Left ventricle myocardium superior (tissue), 1 donor: ENCODE measurements around the gene DNAJC15. TPM values are rescaled to one million over a fixed set of nuclear protein-coding genes. Genes with fewer than 3 reads are reported as not detected.
"Not testable (repeated sequence)": the region's sequence is repeated elsewhere in the genome, so short reads cannot be mapped to it uniquely, and the experiment has no call there.

Experiments
- ATAC-seq: fragments of 200-7000 bp; cut with Tn5 transposase; one replicate; pipeline ENCODE4 v1.9.1; 2020; ENCODE audit warnings: mild to moderate bottlenecking, moderate library complexity
- DNase-seq: peaks from one replicate; pipeline ENCODE4 v3.0.0-alpha.2; 2020
- intact Hi-C: fragments of 100-400 bp; cut with micrococcal nuclease; formaldehyde crosslinking; loops from one replicate; pipeline ENCODE4 v1.11.0; 2022
- long read RNA-seq: library from polyadenylated mRNA; unstranded; transcript quantifications from one replicate; pipeline ENCODE4 v2.0.0, GENCODE V29; 2021
- total RNA-seq: library from RNA; stranded (reverse); fragmentation: NEBNext Ultra II Directional; extraction: Animal tissue kit (Norgen Biotek cat#: 25700); gene quantifications from one replicate; pipeline ENCODE4 v1.2.1, GENCODE V29; 2021
- donor health status: DM: no; HTN: yes; CAD: no; lungs with severe emphysema.

The DNAJC15 gene
- total RNA-seq = 26.6 TPM
- long read RNA-seq, full-length matches to known transcripts = 102 of 112 reads
- long read RNA-seq, partial matches to known transcripts = 3 of 112 reads
- long read RNA-seq, other reads (novel, unspliced or antisense) = 7 of 112 reads

- DNase-seq (peak; percentile 93), ATAC-seq (peak; percentile 96)
- intact Hi-C loops = no loop called here
Measured at GRCh38 chr13:43023289-43023963, at the start of gene DNAJC15. Gene DNAJC15 (plus strand): TSS chr13:43023586. CDS start chr13:43023627, 41 bp downstream.

- ATAC-seq (no peak), DNase-seq (no peak)
- intact Hi-C loops = no loop called here
Measured at GRCh38 chr13:42976066-42976465, 47.3 kb upstream of the DNAJC15 start.

GRCh38 chr13:42977219-42977659 is 46.1 kb upstream of the DNAJC15 start:
- ATAC-seq (no peak), DNase-seq (no peak)
- intact Hi-C loops = no loop called here

- ATAC-seq (no peak), DNase-seq (no peak)
- intact Hi-C loops = no loop called here
Measured at GRCh38 chr13:42981317-42981716, 42.1 kb upstream of the DNAJC15 start.

GRCh38 chr13:42981853-42982252 is 41.5 kb upstream of the DNAJC15 start:
- DNase-seq = no peak
- ATAC-seq = no peak
- intact Hi-C loops = no loop called here

- intact Hi-C loops = no loop called here
- no peak for ATAC-seq
- DNase-seq = no peak
Measured at GRCh38 chr13:42984026-42984425, 39.4 kb upstream of the DNAJC15 start.

GRCh38 chr13:42984691-42985090 is 38.7 kb upstream of the DNAJC15 start:
- no peak for ATAC-seq
- DNase-seq = no peak
- intact Hi-C loops = no loop called here

GRCh38 chr13:42985312-42986175 is 37.8 kb upstream of the DNAJC15 start:
- DNase-seq = peak; percentile 35
- ATAC-seq = peak; percentile 80
- intact Hi-C loops = no loop called here

- intact Hi-C loops = no loop called here
- no peak for DNase-seq
- ATAC-seq = no peak
Measured at GRCh38 chr13:42986176-42986574, 37.2 kb upstream of the DNAJC15 start.

- intact Hi-C loops = no loop called here
- no peak for DNase-seq
- ATAC-seq = peak; percentile 52
Measured at GRCh38 chr13:42990291-42991232, 32.8 kb upstream of the DNAJC15 start.

- ATAC-seq, intact Hi-C loops: not testable (repeated sequence)
Measured at GRCh38 chr13:42991233-42991897, 32.0 kb upstream of the DNAJC15 start.

GRCh38 chr13:42991898-42992763 is 31.3 kb upstream of the DNAJC15 start, which contains the start of gene EPSTI1:
Gene EPSTI1 (minus strand): TSS chr13:42992241. CDS start chr13:42992165, 76 bp downstream.
- peak; percentile 75 for DNase-seq
- intact Hi-C loops = no loop called here
- ATAC-seq = peak; percentile 91

More at GRCh38 chr13:42991233-42991897, 32.0 kb upstream of the DNAJC15 start:
- DNase-seq = not testable (repeated sequence)

GRCh38 chr13:42992764-42993122 is 30.6 kb upstream of the DNAJC15 start:
- no peak for ATAC-seq
- intact Hi-C loops = no loop called here
- DNase-seq = no peak

GRCh38 chr13:42994878-42995277 is 28.5 kb upstream of the DNAJC15 start:
- no peak for DNase-seq
- intact Hi-C loops = no loop called here
- no peak for ATAC-seq

- intact Hi-C loops = no loop called here
- DNase-seq (no peak), ATAC-seq (no peak)
Measured at GRCh38 chr13:42996584-42996983, 26.8 kb upstream of the DNAJC15 start.

- DNase-seq = no peak
- intact Hi-C loops = no loop called here
- no peak for ATAC-seq
Measured at GRCh38 chr13:42997381-42997780, 26.0 kb upstream of the DNAJC15 start.

GRCh38 chr13:42999491-42999890 is 23.9 kb upstream of the DNAJC15 start:
- no peak for DNase-seq
- ATAC-seq = no peak
- intact Hi-C loops = no loop called here

GRCh38 chr13:43000676-43001075 is 22.7 kb upstream of the DNAJC15 start:
- intact Hi-C loops = no loop called here
- ATAC-seq = no peak
- no peak for DNase-seq
